Pons (tissue), 1 donor: Measurements from ENCODE around the gene EXOC2.

ENCODE experiments used
- DNase-seq: peaks from one replicate; pipeline ENCODE4 v3.0.0-alpha.2; 2016; ENCODE audit warnings: low spot score

EXOC2 gene

DNA sequence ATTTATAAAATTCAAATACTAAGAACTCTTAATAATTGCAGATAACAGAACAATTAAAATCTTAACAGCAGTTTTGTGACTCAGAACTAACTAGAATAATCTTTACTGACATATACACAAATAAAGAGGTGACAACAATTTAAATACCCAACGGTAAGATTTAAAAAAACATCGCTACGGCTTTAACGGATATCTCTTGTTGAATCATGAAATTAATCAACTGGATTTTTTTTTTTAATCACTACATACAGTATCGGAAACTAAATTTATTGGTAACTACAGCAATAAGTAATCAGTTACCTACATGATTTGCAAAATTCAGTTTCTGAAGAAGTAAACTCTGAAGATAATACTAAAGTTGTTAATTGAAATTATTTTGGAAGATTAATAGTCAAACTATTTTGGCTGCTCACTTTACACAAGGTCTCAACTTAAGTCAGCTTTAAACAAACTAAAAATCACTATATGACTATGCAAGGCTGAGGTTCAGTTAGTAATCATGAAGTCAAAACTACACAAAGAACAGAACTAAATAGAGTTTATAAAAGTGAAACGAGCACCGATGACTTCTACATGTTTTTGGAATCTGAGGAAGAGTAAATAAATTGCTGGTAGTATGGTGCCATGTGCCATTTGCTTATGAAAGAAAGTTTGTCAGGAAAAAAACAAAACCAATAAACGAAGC is 164.8 kb downstream of the EXOC2 start:
- no peak for DNase-seq

DNA sequence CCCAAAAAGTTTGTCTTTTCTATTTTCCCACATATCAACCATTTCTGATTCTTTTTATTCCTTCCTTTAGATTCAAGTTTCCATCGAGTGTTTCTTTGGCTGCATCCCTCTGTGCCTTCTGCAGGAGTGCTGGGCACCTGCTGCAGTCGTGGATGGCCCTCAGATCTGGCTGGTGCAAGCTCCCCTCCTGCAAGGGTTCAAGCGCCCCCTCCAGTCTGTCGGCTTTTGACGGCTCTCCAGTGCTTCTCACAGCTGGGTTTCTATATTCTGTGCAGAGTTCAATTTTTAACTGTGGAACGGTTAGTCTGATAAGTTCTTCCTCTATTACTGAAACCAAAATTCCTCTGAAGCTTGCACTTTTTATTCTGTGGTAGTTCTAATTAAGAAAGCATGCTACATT is 168.1 kb downstream of the EXOC2 start:
- DNase-seq = peak; percentile 24

DNA sequence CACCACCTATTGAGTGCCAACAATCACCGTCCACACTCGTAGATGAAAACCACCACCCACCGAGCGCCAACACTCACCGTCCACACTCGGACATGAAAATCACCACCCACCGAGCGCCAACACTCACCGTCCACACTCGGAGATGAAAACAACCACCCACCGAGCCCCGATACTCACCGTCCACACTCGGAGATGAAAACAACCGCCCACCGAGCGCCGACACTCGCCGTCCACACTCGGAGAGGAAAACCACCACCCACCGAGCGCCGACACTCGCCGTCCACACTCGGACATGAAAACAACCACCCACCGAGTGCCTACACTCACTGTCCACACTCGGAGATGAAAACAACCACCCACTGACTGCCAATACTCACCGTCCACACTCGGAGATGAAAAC is 172.1 kb downstream of the EXOC2 start:
- DNase-seq = no peak

GRCh38 chr6:518218-518617 is 174.7 kb downstream of the EXOC2 start:
- DNase-seq = no peak

DNA sequence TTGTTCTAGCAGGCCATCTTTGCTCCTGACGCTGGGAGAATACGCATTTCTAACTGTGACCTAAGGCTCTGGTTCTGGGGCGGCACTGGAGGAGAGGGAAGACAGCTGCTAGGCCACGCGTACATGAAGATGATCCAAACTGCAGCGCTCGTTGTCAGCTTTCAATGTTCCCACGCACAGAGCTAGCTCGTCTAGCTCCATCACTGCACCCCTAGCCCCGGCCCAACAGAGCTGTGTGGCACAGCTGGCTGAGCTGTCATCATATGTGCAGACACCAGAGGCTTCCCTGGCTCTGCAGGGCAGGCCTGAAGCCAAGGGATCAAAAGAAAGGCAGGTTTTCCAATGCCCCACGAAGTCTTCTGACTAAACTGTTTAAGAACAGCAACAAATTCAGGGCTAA is 176.7 kb downstream of the EXOC2 start:
- no peak for DNase-seq

GRCh38 chr6:515267-515666 is 177.7 kb downstream of the EXOC2 start:
- no peak for DNase-seq

GRCh38 chr6:514396-514978 is 178.5 kb downstream of the EXOC2 start:
- no peak for DNase-seq

DNA sequence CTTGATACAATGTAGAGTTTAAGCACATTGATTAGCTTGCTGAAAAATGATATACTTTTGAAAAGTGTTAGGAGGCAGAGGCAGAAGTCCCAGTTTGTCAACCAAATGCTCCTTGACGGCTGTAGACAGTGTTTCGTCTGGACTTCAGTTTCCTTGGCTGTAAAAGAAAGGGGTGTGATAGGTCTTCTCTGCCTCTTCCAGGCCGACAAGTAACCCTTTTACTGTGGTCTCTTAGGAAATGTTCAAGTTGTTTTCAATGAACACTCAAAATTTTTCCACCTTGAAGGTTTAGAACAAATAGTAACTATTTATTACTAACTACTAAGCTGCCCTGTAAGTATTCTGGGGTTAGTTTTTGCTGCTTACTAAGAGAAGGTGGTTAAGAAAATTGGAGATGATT is 179.0 kb downstream of the EXOC2 start:
- DNase-seq = no peak

- no peak for DNase-seq
These were observed 179.9 kb downstream of the EXOC2 start for GRCh38 chr6:513058-513457.

DNA sequence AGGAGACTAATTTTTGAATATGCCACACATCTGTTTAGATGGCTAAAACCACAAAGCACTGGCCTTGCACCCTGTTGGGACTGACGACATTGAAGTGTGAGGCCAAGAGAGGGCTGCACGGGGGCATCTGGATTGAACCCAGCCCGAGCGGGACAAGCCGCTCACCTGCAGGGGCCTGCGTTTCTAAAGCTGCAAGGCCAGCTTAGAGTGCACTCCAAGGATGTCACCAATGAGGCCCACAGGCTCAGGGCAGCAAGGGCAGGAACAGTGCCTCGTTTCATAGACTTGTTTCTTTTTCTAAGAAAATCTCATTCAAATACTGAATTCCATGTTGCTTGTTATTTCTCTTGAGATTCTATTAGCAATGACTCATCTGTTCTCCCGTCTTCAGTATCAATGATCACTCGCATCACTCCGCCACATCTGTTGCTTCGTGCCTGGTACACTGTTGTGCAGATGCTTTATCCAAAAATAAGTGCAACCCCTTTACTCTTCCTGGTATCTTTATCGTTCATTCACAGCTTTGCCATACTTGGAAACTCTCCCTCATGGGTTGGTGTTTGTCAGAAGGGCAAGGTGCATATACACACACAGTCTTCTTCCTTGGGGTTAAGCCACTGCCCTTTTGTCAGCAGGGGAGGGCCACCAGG is 181.3 kb downstream of the EXOC2 start:
- DNase-seq = no peak

DNA sequence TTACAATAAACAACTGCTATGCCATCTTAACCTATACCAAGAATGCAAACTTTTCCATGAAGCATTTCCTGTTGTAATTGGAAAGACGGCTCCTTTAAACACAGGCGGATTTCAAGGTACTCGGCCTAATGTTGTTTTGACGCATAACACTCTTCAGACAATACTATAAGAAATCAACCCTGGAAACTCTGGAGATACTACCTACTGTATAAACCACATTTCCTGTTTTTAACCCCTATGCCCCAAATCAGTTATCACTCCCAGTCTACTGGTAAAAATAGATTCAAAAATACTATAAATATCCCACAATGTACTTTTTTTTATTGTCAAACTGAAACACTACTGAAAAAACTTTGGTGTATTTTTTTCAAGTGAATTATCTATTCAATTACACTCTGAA is 183.3 kb downstream of the EXOC2 start:
- DNase-seq = no peak

- no peak for DNase-seq
These were observed 184.3 kb downstream of the EXOC2 start for GRCh38 chr6:508614-509013.

- DNase-seq = no peak
These were observed 184.9 kb downstream of the EXOC2 start for GRCh38 chr6:508006-508405.

GRCh38 chr6:506920-507622 is 185.9 kb downstream of the EXOC2 start:
- DNase-seq = no peak

- DNase-seq = no peak
These were observed 186.4 kb downstream of the EXOC2 start for GRCh38 chr6:506508-506907.

GRCh38 chr6:505374-505773 is 187.6 kb downstream of the EXOC2 start:
- no peak for DNase-seq

- DNase-seq = no peak
These were observed 188.4 kb downstream of the EXOC2 start for GRCh38 chr6:504446-504980.

DNA sequence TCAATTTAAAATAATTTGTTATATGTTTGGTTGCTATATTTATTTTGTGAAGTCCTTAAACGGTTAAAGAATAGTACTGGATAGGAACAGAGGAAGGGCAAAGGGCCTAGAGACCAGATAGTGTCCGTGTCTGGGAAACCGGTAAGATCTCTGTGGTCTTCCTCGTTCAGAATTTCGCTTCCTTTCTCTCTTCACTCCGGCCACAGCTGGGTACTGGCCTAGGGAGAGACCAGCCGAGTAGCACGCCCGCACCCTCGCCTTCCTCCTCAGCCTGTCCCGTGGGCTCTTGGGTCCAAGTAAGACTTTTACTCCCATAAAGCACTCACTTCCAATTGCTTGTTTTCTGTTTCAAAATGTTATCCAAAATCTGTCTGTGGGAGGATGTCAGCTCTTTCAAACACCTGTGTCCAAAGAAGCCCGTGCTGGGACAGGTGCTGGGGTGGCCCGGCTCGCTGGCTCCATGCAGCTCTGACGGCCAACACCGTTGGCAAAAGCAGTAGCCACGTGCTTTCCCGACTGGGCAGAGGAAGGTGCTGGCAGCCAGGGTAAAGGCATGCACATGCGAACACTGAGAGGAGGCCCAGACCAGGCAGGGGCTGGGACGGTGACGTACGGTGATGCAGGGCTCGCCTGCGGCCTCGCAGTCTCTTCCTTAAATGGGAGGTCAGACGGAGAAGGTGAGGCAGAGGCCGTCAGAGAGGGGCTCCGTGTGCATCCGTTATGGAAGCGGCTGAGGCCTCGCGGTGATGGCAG is 189.2 kb downstream of the EXOC2 start:
- no peak for DNase-seq

DNA sequence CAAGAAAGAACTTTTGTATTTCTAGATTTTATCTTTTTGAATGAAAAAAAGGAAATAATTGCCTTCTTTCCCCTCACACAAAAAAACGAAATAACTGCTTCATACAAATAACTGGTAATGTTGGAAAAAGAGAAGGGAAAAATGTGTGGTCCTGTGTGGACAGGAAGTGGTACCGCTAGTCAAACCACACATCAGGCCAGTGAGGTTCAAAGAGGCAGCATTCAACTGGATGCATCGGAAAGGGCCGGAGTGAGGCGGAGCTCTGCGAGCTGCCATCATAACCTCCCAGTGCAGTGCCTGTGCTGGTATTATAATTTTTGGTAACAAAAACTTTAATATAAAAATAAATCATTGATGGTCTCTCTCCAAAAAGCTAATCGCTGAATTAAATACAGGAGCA is 190.2 kb downstream of the EXOC2 start:
- no peak for DNase-seq

- DNase-seq = no peak
These were observed 190.9 kb downstream of the EXOC2 start for GRCh38 chr6:501891-502601.

- no peak for DNase-seq
These were observed 193.3 kb downstream of the EXOC2 start for GRCh38 chr6:499617-500016.
